ENCODE results near the gene NAV2.

The NAV2 gene

GRCh38 chr11:19867064-19867463 is 154.4 kb downstream of the NAV2 start:
- DNase-seq (ENCODE audit: low read depth in 1 of 2, low spot score in 1 of 2) = no peak
- TF ChIP-seq JUND (IDR thresholded peaks at IDR 0.05; ENCODE audit: low read depth) = no peak
- in situ Hi-C loops (cut with HindIII; ENCODE audit: low pct_unique_long_range_greater_than_20kb, low sequenced_read_pairs) = no loop called here

DNA sequence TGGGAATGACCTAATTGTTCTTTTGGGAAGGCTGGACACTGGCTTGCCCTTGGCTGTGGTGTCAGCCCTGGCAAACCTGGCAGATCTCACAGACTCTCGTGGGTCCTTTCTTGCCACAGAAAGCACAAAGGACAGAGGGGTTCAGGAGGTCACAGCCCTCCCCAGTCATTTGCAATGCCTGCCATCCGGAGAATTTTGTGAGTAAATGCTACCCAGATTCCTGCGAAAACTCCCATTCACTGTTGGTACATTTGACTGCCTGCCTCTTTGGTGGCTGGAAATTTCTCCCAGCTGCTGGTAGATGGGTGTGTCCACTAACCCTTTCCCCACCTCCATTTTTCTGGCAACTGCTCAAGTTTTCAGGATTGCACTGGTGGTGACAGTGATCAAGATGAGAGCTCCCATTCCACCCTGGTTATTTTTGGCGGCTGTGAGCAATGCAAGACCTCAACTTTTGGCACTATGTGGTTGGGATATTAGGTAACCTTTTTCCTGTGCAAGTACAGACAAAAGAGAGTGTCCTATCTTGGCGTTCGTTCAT is 155.7 kb downstream of the NAV2 start:
- DNase-seq (ENCODE audit: low read depth in 1 of 2, low spot score in 1 of 2) = no peak
- in situ Hi-C loops (cut with HindIII; ENCODE audit: low pct_unique_long_range_greater_than_20kb, low sequenced_read_pairs) = no loop called here
- no peak for TF ChIP-seq JUND (IDR thresholded peaks at IDR 0.05; ENCODE audit: low read depth)

DNA sequence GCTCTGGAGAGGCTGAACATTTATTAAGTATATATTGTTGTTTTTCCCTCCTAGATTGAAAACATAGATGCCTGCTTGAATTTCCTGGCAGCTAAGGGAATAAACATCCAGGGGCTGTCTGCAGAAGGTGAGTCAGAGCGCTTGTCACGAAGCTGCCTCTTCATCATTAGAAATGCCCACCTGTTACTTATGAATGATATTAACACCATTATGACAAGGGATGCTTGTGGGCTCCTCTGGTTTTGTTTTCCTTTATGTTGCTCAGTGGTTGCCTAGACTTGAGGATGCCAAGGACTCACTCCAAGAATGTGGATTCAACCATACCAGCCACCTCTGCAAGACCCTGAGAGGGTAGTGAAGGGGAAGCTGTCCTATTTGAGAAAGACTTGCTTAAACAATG is 156.2 kb downstream of the NAV2 start:
- no peak for DNase-seq (ENCODE audit: low read depth in 1 of 2, low spot score in 1 of 2)
- TF ChIP-seq JUND (IDR thresholded peaks at IDR 0.05; ENCODE audit: low read depth) = no peak
- in situ Hi-C loops (cut with HindIII; ENCODE audit: low pct_unique_long_range_greater_than_20kb, low sequenced_read_pairs) = no loop called here

DNA sequence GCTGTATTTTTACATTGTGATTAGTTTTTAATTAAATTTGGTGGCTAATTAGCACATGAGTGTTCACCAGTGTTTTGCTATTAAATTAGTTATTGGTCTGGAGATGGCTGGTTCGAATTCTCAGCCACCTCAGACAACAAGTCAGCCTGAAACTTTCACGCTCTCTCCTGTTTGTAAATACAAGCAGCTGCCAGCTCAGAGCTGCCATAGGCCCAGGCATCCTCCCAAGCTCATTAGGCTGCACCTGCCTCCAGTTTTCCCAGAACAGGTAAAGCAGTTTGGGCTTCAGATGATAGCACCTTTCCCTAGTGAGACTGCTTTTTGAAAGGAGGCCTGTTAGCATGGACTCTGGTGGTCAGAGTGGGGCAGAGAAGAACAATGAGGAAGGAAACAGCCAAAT is 156.8 kb downstream of the NAV2 start:
- no peak for DNase-seq (ENCODE audit: low read depth in 1 of 2, low spot score in 1 of 2)
- TF ChIP-seq JUND (IDR thresholded peaks at IDR 0.05; ENCODE audit: low read depth) = no peak
- in situ Hi-C loops (cut with HindIII; ENCODE audit: low pct_unique_long_range_greater_than_20kb, low sequenced_read_pairs) = no loop called here

GRCh38 chr11:19869946-19870589 is 157.4 kb downstream of the NAV2 start:
- TF ChIP-seq JUND (IDR thresholded peaks at IDR 0.05; ENCODE audit: low read depth) = no peak
- in situ Hi-C loops (cut with HindIII; ENCODE audit: low pct_unique_long_range_greater_than_20kb, low sequenced_read_pairs) = no loop called here
- DNase-seq (ENCODE audit: low read depth in 1 of 2, low spot score in 1 of 2) = no peak

DNA sequence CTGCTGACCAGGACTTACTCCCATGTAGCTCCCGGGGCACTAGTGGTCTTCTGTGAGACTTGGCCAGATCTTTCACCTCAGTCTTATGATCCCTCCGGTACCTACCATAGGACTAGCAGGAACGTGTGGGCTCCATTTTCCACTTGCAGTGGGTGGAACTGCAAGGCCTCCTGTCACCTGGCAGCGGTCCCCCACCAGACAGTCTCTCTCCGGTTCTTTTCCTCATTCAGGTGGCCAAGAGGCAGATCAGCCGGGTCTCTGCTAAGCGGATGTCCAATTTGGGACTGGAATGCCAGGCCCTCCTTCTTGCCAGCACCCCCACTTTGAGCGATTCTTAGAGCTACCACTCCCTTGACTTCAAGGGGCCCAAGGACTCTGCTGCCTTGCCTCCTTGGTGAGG is 158.9 kb downstream of the NAV2 start:
- DNase-seq (ENCODE audit: low read depth in 1 of 2, low spot score in 1 of 2) = no peak
- in situ Hi-C loops (cut with HindIII; ENCODE audit: low pct_unique_long_range_greater_than_20kb, low sequenced_read_pairs) = no loop called here
- no peak for TF ChIP-seq JUND (IDR thresholded peaks at IDR 0.05; ENCODE audit: low read depth)

- in situ Hi-C loops (cut with HindIII; ENCODE audit: low pct_unique_long_range_greater_than_20kb, low sequenced_read_pairs) = no loop called here
- no peak for DNase-seq (ENCODE audit: low read depth in 1 of 2, low spot score in 1 of 2)
- no peak for TF ChIP-seq JUND (IDR thresholded peaks at IDR 0.05; ENCODE audit: low read depth)
Measured at GRCh38 chr11:19872512-19873145, 160.0 kb downstream of the NAV2 start.

GRCh38 chr11:19873730-19874129 is 161.1 kb downstream of the NAV2 start:
- no peak for TF ChIP-seq JUND (IDR thresholded peaks at IDR 0.05; ENCODE audit: low read depth)
- in situ Hi-C loops (cut with HindIII; ENCODE audit: low pct_unique_long_range_greater_than_20kb, low sequenced_read_pairs) = no loop called here
- DNase-seq (ENCODE audit: low read depth in 1 of 2, low spot score in 1 of 2) = no peak

GRCh38 chr11:19874266-19874665 is 161.6 kb downstream of the NAV2 start:
- no peak for TF ChIP-seq JUND (IDR thresholded peaks at IDR 0.05; ENCODE audit: low read depth)
- no peak for DNase-seq (ENCODE audit: low read depth in 1 of 2, low spot score in 1 of 2)
- in situ Hi-C loops (cut with HindIII; ENCODE audit: low pct_unique_long_range_greater_than_20kb, low sequenced_read_pairs) = no loop called here

DNA sequence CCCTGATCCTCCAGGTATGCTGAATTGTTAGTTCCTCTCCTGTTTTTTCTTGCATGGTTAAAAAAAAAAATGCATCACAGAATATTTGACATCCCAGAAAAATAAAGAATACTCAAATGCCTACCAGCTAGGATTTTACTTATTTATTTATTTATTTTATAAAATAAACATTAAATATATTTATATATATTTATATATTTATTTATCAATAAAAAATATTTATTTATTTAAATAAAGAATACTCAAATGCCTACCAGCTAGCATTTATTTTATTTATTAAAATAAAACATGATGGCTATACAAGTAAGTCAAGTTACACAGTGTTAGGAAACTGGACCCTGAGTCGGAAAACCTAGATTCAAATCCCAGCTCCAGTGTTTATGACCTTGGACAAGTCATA is 164.1 kb downstream of the NAV2 start:
- in situ Hi-C loops (cut with HindIII; ENCODE audit: low pct_unique_long_range_greater_than_20kb, low sequenced_read_pairs) = no loop called here
- TF ChIP-seq JUND (IDR thresholded peaks at IDR 0.05; ENCODE audit: low read depth) = no peak
- no peak for DNase-seq (ENCODE audit: low read depth in 1 of 2, low spot score in 1 of 2)

- in situ Hi-C loops (cut with HindIII; ENCODE audit: low pct_unique_long_range_greater_than_20kb, low sequenced_read_pairs) = no loop called here
- no peak for TF ChIP-seq JUND (IDR thresholded peaks at IDR 0.05; ENCODE audit: low read depth)
Measured at GRCh38 chr11:19878520-19878919, 165.9 kb downstream of the NAV2 start.

GRCh38 chr11:19879307-19880087 is 166.9 kb downstream of the NAV2 start:
- in situ Hi-C loops (cut with HindIII; ENCODE audit: low pct_unique_long_range_greater_than_20kb, low sequenced_read_pairs) = no loop called here
- no peak for DNase-seq (ENCODE audit: low read depth in 1 of 2, low spot score in 1 of 2)
- TF ChIP-seq JUND (IDR thresholded peaks at IDR 0.05; ENCODE audit: low read depth) = no peak

More at GRCh38 chr11:19878520-19878919, 165.9 kb downstream of the NAV2 start:
- no peak for DNase-seq (ENCODE audit: low read depth in 1 of 2, low spot score in 1 of 2)

DNA sequence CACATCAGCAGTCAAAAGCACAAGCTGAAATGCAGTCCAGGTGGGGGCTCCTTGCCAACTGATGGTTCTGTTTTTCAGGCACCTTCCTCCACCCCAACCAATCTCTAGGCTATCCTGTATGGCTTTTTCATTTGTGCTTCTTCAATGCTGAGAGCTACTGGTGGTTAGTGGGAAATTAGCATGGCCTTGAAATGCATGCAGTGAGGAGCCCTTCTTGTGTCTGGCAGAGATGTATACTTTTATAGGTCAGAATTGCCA is 167.4 kb downstream of the NAV2 start:
- DNase-seq (ENCODE audit: low read depth in 1 of 2, low spot score in 1 of 2) = no peak
- TF ChIP-seq JUND (IDR thresholded peaks at IDR 0.05; ENCODE audit: low read depth) = no peak
- in situ Hi-C loops (cut with HindIII; ENCODE audit: low pct_unique_long_range_greater_than_20kb, low sequenced_read_pairs) = no loop called here

Measured in T47D (cell line).